ENCODE data around the gene RGMA. TPM values are rescaled to one million over a fixed set of nuclear protein-coding genes. Genes with fewer than 3 reads are reported as not detected.
A peak's percentile ranks its signal among the peaks of the same experiment; 100 is the strongest.

The RGMA gene
- total RNA-seq, 1 donor from 2014 or later = 11.4 TPM

DNA sequence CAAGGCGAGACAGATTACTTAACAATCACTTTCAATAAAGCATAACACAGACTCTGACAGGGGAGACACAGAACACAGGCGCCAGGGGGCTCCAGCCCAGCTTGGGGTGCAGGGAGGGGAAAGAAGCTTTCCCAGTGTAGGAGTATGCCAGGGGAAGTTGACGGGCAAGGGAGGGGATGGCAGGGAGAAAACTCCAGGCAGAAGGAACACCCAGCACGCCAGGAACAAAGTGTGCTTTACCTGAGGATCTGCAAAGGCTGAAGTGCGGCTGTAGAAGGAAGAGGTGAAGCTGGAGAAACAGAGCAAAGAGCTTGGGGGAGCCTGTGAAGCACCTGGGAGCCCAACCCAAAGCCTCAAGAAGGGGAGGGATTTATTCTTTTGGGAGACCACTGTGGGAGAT lies 12.1 kb downstream of the RGMA start:
- no peak for DNase-seq (ENCODE audit: low spot score, unreplicated experiment)
- Mint-ChIP-seq H3K9me3 (ENCODE audit: low read depth) (no peaks in the 10 kb centered on the region), H3K27ac (no peak overlapping the region), H3K36me3 (ENCODE audit: insufficient read depth) (no peaks in the 10 kb centered on the region), H3K4me1 (ENCODE audit: low read depth) (peaks cover 7% of the 10 kb centered on the region), H3K4me3 (ENCODE audit: low read depth) (no peak overlapping the region), H3K27me3 (peaks cover 80% of the 10 kb centered on the region)
- TF ChIP-seq, protein P1, sequence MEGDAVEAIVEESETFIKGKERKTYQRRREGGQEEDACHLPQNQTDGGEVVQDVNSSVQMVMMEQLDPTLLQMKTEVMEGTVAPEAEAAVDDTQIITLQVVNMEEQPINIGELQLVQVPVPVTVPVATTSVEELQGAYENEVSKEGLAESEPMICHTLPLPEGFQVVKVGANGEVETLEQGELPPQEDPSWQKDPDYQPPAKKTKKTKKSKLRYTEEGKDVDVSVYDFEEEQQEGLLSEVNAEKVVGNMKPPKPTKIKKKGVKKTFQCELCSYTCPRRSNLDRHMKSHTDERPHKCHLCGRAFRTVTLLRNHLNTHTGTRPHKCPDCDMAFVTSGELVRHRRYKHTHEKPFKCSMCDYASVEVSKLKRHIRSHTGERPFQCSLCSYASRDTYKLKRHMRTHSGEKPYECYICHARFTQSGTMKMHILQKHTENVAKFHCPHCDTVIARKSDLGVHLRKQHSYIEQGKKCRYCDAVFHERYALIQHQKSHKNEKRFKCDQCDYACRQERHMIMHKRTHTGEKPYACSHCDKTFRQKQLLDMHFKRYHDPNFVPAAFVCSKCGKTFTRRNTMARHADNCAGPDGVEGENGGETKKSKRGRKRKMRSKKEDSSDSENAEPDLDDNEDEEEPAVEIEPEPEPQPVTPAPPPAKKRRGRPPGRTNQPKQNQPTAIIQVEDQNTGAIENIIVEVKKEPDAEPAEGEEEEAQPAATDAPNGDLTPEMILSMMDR (IDR thresholded peaks at IDR 0.05; ENCODE audit: unreplicated experiment) = no peak

DNA sequence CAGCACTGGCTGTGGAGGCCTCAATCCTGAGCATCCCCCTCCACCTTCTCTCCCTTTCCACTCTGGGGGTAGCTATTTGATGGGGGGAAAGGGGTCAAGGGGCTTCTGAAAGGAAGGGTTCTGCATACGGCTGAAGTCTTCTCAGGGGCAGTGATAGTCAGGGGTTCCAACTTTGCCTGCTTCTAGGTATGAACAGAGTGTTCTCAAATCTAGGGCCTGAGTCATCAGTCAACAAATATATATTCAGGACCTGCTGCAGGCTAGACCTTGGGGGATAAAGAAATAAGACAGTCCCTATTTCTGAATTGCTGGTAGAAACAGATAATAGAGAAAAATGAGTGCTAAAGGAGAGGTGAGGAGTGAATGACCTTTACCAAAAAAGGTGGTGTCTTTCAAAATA lies 12.8 kb downstream of the RGMA start:
- Mint-ChIP-seq H3K27me3 (peaks cover 78% of the 10 kb centered on the region), H3K4me1 (ENCODE audit: low read depth) (peaks cover 13% of the 10 kb centered on the region), H3K4me3 (ENCODE audit: low read depth) (no peak overlapping the region), H3K9me3 (ENCODE audit: low read depth) (no peaks in the 10 kb centered on the region), H3K36me3 (ENCODE audit: insufficient read depth) (no peaks in the 10 kb centered on the region), H3K27ac (no peak overlapping the region)
- TF ChIP-seq, protein P1 (IDR thresholded peaks at IDR 0.05; ENCODE audit: unreplicated experiment) = no peak
- DNase-seq (ENCODE audit: low spot score, unreplicated experiment) = no peak

DNA sequence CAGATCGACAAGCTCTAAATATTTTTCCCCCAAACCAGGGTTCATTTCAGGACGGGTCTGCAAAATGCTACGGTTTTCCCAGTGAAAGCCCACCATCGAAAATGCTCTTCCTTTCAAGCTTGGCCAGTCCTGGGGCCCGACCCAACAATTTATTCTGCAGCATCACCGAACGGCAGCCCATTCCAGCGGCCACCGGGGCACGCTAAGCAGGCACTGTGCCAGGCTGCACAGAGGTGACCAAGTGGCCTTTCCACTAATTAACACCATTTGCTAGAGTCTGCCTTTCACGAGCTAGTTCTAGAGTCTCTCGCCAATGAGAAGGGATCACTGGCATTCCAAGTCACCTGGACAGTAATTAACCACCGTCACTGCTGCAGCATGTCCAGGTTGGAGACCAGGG lies 14.4 kb downstream of the RGMA start:
- no peaks in the 10 kb centered on the region for H3K36me3 Mint-ChIP-seq (ENCODE audit: insufficient read depth)
- no peaks in the 10 kb centered on the region for H3K9me3 Mint-ChIP-seq (ENCODE audit: low read depth)
- TF ChIP-seq, protein P1 (IDR thresholded peaks at IDR 0.05; ENCODE audit: unreplicated experiment) = no peak
- no peak for DNase-seq (ENCODE audit: low spot score, unreplicated experiment)
- H3K4me1 Mint-ChIP-seq (ENCODE audit: low read depth) = peaks cover 17% of the 10 kb centered on the region
- H3K27me3 Mint-ChIP-seq = peaks cover 74% of the 10 kb centered on the region
- H3K27ac Mint-ChIP-seq = no peak overlapping the region
- no peak overlapping the region for H3K4me3 Mint-ChIP-seq (ENCODE audit: low read depth)

DNA sequence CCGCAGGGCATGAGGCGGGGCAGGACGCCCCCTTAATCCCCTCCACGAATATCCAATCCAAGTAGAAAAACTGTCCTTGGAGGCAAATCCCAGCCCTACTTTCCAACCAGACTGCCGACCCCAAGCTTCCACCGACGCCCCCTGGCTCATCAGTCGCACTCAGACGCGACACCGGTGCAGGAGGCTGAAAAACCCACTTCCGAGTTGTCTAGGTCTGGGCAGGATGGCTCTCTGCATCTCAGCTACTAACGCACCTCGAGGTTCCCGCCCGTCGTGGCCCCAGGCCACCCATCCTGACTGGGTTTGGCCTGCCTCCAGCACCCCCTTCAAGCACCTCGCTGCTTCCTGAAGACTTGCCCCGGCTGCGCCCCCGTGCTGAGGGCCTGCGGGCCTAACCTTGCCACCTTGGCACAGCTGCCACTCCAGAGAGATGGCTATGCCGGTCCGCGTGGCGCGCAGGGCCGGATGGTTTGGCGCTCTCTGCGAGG lies 15.5 kb downstream of the RGMA start:
- Mint-ChIP-seq H3K36me3 (ENCODE audit: insufficient read depth) (no peaks in the 10 kb centered on the region), H3K27ac (peak overlapping the region; percentile 84), H3K27me3 (peaks cover 68% of the 10 kb centered on the region), H3K4me1 (ENCODE audit: low read depth) (peaks cover 17% of the 10 kb centered on the region), H3K9me3 (ENCODE audit: low read depth) (no peaks in the 10 kb centered on the region), H3K4me3 (ENCODE audit: low read depth) (peak overlapping the region; percentile 81)
- DNase-seq (ENCODE audit: low spot score, unreplicated experiment) = no peak
- TF ChIP-seq, protein P1 (IDR thresholded peaks at IDR 0.05; ENCODE audit: unreplicated experiment) = no peak

DNA sequence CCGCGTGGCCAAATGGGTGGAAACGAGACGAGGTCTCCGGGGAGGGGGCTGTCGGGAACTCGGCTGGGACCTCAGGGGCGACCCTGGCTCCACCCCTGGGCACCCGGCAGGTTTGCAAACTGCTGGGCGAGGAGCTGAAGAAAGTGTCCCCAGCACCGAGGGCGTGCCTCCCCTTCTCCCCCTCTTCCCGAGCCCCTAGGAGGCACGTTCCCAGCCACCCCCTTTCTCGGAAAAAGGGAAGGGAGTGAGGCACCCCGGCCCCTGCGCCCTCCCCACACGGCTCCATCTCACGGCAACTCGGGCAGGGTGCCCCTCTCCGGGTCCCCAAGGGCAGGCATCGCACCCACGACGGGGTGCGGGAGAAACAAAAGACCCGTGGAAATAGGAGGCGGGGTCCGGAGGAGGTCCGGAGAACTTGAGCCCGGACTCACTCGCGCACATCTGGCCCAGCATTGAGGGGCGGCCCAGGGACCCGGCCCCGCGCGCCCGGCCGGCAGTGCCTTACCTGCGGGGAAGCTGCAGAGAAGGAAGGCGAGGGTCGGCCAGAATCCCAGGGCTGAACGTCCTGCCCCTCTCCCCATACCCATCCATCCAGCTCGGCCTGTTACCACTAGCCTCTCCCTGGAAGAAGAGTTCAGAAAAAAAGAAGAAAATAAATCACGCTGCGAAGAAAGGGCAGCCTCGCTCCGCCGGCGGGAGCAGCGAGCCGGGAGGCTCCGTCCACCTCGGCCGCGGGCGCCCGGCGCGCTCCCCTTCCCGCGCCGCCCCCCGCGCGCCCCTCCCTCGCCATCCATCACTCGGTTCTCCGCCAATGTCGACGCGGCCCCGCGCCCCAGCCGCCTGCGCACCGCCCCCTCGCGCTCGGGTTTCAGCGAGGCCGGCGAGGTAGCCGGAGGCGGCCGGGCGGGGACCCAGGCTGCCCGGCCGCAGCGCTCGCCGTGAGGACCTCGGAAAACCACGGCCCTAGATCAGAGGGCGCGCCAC lies 16.3 kb downstream of the RGMA start:
- H3K36me3 Mint-ChIP-seq (ENCODE audit: insufficient read depth) = no peaks in the 10 kb centered on the region
- peaks cover 17% of the 10 kb centered on the region for H3K4me1 Mint-ChIP-seq (ENCODE audit: low read depth)
- TF ChIP-seq, protein P1 (IDR thresholded peaks at IDR 0.05; ENCODE audit: unreplicated experiment) = peak; percentile 18
- H3K9me3 Mint-ChIP-seq (ENCODE audit: low read depth) = no peaks in the 10 kb centered on the region
- H3K27me3 Mint-ChIP-seq = peaks cover 60% of the 10 kb centered on the region
- DNase-seq (ENCODE audit: low spot score, unreplicated experiment) = peak; percentile 68
- peak overlapping the region; percentile 98 for H3K4me3 Mint-ChIP-seq (ENCODE audit: low read depth)
- peak overlapping the region; percentile 93 for H3K27ac Mint-ChIP-seq

Measured in progenitor cell of endocrine pancreas (in vitro differentiated cells).